ENCODE measurements around the gene GALNT9.

- no peak for TF ChIP-seq CTCF (IDR thresholded peaks at IDR 0.05; ENCODE audit: insufficient read depth, low read depth, low read length)
- TF ChIP-seq EZH2 (IDR thresholded peaks at IDR 0.05; ENCODE audit: insufficient read depth, low read length), result no peak
Measured at GRCh38 chr12:132237772-132238487, 91.5 kb downstream of the GALNT9 start.

Data from astrocyte (in vitro differentiated cells and primary cell).